IPS DF 6.9 (cell line): ENCODE measurements around the gene SLC29A1.
A peak's percentile ranks its signal among the peaks of the same experiment; 100 is the strongest.

Source experiments
- DNase-seq: peaks from one replicate; pipeline ENCODE4 v3.0.0-alpha.2; 2013; ENCODE audit warnings: low read depth, low spot score
- H3K27ac ChIP-seq: one replicate; pipeline ENCODE4 v1.5.1; 2013; ENCODE audit warnings: low read length, control low read depth
- H3K27me3 ChIP-seq: 2 replicates; pipeline ENCODE4 v1.6.1; 2013; ENCODE audit warnings: mild to moderate bottlenecking, low read length; ENCODE audit not compliant: control insufficient read depth, insufficient read depth
- H3K36me3 ChIP-seq: 2 replicates; pipeline ENCODE4 v1.6.1; 2013; ENCODE audit warnings: low read length; ENCODE audit not compliant: control insufficient read depth, insufficient read depth
- H3K4me1 ChIP-seq: 2 replicates; pipeline ENCODE4 v1.6.1; 2013; ENCODE audit warnings: low read length; ENCODE audit not compliant: control insufficient read depth, insufficient read depth
- H3K4me3 ChIP-seq: 2 replicates; pipeline ENCODE4 v1.5.1; 2013; ENCODE audit warnings: mild to moderate bottlenecking, low read length
- H3K9me3 ChIP-seq: 2 replicates; pipeline ENCODE4 v1.6.1; 2013; ENCODE audit warnings: low read length, inconsistent platforms; ENCODE audit not compliant: control insufficient read depth, insufficient read depth
- WGBS: extraction: QIAGEN DNeasy Blood & Tissue Kit; methylation state at CpG from one replicate; pipeline ENCODE4 v1.1.7; 2013; ENCODE audit warnings: mixed read lengths, missing lambda C conversion rate; ENCODE audit not compliant: insufficient read length, insufficient coverage; 5-methylcytosine and 5-hydroxymethylcytosine counted together

SLC29A1 gene

DNA sequence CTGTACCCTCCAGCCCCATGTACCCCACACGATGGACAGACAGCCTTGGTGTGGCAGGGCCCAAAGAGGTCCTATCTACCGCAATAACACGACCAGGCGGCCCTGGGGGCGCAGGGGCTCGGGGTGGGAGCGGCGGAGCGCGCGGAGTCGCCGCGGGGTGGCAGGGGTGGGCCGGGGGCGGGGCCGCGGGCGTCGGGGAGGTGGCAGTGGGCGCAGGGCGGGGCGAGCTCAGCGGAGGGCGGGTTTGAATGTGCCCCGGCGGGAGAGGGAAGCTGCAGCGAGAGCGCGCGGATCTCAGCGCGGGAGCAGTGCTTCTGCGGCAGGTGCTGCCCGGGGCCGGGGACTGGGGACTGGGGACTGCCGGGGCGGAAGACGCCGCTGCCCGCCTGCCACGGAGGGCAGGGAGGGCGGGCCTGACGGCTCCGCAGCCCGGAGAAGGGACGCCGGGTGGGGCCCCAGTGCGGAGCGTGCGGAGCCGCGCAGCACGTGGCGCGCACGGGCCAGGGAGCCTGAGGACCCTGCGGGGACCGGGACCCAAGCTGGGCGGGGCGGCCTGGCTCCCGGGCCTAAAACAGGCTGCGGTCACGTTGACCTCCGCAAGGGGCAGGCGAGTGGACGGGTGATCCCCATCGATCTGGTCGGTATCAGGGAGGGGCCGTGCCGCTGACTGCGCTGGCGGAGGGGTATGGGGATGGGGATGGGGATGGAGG lies at the start of gene SLC29A1:
Gene SLC29A1, plus strand, starts transcription at position 277 of the 710 bp plus-strand sequence. CDS start 3,719 bp downstream, outside the sequence.
- no peak within 1 kb of the TSS for H3K27ac ChIP-seq
- H3K4me1 ChIP-seq = peaks cover 17% of the 10 kb centered on the region
- no CpG with 5 or more reads among the region's 73 CpGs for WGBS
- no peak for DNase-seq
- H3K9me3 ChIP-seq = no peaks in the 10 kb centered on the region
- H3K27me3 ChIP-seq = no peaks in the 10 kb centered on the region
- peaks cover 3% of the 10 kb centered on the region; the same call in 1 of the 2 replicates for H3K36me3 ChIP-seq
- H3K4me3 ChIP-seq = peak within 1 kb of the TSS; percentile 78

DNA sequence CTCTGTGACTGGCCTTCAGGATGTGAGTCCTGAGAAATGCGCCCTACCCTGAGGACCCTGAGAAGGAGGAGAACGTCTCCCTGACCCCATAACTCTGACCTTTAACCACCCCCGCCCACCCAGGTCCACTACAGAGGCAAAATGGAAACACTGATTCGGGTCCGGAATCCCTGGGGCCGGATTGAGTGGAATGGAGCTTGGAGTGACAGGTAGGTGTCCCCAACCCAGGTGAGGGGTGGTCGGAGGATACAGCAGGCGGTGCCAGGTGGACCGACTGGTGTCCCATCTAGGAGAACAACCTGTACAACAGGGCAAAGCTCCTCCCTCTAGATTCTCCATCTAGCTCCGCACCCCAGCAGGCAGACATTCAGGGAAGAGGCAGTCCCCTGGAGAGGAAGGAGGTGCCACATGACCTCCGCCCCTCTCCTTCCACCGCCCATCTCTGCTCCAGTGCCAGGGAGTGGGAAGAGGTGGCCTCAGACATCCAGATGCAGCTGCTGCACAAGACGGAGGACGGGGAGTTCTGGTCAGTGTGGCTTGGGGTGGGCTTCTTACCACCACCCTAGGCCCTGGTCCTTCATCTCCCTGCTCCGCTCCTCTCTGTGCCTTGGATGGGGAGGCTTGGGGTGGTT lies 47.1 kb upstream of the SLC29A1 start:
- no peak overlapping the region for H3K27ac ChIP-seq
- H3K36me3 ChIP-seq = no peaks in the 10 kb centered on the region; the same call in 1 of the 2 replicates
- peaks cover 6% of the 10 kb centered on the region for H3K4me1 ChIP-seq
- no peaks in the 10 kb centered on the region for H3K27me3 ChIP-seq
- no peak overlapping the region for H3K4me3 ChIP-seq
- DNase-seq = no peak
- WGBS = no CpG with 5 or more reads among the region's 15 CpGs
- no peaks in the 10 kb centered on the region for H3K9me3 ChIP-seq

DNA sequence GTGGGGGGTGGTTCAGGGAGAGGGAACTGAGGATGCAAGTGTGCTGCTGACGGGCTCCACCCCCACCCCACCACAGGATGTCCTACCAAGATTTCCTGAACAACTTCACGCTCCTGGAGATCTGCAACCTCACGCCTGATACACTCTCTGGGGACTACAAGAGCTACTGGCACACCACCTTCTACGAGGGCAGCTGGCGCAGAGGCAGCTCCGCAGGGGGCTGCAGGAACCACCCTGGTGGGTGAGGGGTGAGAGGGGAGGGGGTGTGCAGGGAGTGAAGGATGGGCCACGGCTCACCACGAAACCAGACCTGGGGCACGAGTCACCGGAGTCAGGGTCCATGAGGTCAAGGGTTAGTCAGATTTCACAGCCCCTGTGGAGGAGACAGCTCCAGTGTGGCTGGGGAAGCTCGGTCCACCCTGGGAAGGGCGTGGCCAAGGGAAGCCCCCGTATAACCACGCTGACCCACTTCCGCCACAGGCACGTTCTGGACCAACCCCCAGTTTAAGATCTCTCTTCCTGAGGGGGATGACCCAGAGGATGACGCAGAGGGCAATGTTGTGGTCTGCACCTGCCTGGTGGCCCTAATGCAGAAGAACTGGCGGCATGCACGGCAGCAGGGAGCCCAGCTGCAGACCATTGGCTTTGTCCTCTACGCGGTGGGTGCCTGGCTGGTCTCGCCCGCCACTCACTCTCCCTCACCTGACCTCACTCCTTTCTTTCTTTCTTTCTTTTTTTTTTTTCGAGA lies 46.5 kb upstream of the SLC29A1 start:
- no CpG with 5 or more reads among the region's 24 CpGs for WGBS
- no peak for DNase-seq
- Histone ChIP-seq H3K27me3 (no peaks in the 10 kb centered on the region), H3K9me3 (no peaks in the 10 kb centered on the region), H3K36me3 (no peaks in the 10 kb centered on the region; the same call in 1 of the 2 replicates), H3K4me1 (peaks cover 6% of the 10 kb centered on the region), H3K4me3 (no peak overlapping the region), H3K27ac (no peak overlapping the region)

DNA sequence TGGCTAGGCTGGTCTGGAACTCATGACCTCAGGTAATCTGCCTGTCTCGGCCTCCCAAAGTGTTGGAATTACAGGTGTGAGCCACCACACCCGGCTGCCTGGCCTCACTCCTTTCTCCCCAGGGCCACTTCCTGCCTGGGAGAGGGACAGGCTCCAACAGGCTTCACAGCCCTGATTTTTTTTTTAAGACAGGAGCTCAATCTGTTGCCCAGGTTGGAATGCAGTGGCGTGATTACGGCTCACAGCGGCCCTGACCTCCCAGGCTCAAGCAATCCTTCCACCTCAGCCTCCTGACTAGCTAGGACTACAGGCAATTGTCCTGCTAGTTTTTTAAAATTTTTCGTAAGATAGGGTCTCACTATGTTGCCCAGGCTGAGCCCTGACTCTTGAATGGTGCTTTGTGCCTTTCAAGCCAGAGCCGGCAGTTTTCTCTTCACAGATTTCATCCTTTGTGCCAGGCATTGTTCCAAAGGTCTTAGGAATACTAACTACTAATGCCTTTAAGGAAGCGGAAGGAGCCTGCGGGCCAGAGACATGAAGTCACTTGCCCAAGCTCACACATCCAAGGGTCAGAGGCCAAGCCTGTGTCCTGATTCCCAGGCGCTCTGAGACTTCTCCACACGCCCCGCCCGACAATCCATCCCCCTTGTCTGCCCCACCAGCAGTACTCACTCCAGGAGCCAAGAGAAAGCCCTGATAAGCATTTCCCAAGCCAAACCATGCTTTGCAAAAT lies 45.5 kb upstream of the SLC29A1 start:
- no peaks in the 10 kb centered on the region for H3K27me3 ChIP-seq
- H3K4me3 ChIP-seq = no peak overlapping the region
- DNase-seq = no peak
- H3K9me3 ChIP-seq = no peaks in the 10 kb centered on the region
- no peaks in the 10 kb centered on the region; the same call in 1 of the 2 replicates for H3K36me3 ChIP-seq
- no CpG with 5 or more reads among the region's 13 CpGs for WGBS
- H3K4me1 ChIP-seq = peaks cover 5% of the 10 kb centered on the region
- no peak overlapping the region for H3K27ac ChIP-seq

DNA sequence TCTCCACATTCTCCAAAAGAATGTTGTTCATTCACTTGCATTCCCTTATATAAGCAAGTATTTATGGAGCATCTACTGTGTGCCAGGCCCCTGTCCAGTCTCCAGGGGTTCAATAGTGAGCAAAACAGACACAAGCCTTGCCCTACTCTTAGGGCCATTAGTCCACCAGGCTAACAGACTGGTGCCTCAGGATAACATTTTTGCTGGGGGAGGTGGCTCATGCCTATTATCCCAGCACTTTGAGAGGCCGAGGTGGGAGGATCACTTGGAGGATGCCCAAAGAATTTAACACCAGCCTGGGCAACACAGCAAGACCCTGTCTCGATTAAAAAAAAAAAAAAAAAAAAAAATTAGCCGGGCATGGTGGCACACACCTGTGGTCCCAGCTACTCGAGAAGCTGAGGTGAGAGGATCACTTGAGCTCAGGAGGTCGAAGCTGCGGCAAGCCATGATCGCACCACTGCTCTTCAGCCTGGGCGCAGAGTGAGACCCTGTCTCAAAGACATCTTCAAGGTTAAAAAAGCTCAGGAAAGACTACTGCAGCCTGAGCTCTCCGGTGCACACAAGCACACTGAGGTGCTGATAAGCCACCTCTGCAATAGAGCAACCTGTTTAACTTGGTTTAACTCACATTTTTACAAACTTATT lies 44.8 kb upstream of the SLC29A1 start:
- H3K27me3 ChIP-seq = no peaks in the 10 kb centered on the region
- H3K27ac ChIP-seq = no peak overlapping the region
- H3K36me3 ChIP-seq = no peaks in the 10 kb centered on the region; the same call in 1 of the 2 replicates
- no CpG with 5 or more reads among the region's 9 CpGs for WGBS
- no peak overlapping the region for H3K4me3 ChIP-seq
- DNase-seq = no peak
- H3K9me3 ChIP-seq = no peaks in the 10 kb centered on the region
- peaks cover 4% of the 10 kb centered on the region; the same call in 1 of the 2 replicates for H3K4me1 ChIP-seq

DNA sequence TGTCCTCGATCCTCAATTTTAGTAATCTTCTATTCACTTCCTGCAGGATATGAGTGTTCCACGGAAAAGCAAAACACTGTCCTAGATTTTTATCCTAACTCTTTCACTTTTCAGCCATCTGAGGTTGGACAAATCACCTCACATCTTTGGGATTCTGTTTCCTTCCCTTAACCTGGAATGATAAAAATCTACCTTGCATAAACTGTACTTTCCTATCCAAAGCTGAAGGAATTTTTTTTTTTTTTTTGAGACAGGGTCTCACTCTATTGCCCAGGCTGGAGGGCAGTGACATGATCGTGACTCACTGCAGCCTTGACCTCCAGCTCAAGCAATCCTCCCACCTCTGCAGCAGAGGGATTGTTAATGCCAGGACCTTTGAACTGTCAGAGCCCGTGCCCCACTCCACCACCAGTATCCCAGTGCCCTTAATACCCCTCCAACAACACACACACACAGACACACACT lies 44.3 kb upstream of the SLC29A1 start:
- no CpG with 5 or more reads among the region's 4 CpGs for WGBS

DNA sequence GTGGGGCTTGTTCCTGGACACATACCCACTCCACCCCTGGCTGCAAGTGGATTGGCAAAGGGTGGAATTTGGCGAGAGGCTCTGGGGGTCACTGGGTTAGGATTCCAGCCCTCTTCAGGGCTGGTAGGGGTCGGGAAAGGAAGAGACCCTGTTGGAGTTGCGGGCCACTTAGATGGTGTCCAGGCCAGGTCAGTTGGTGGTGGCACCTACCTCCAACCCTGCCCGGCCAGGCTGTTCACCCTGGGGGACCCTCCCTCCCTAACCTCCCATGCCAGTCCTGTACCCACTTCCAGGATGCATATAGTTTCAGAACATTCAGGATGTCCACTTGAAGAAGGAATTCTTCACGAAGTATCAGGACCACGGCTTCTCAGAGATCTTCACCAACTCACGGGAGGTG lies 43.7 kb upstream of the SLC29A1 start:
- no CpG with 5 or more reads among the region's 7 CpGs for WGBS
- H3K4me1 ChIP-seq = peaks cover 5% of the 10 kb centered on the region; the same call in 1 of the 2 replicates
- H3K27me3 ChIP-seq = no peaks in the 10 kb centered on the region
- no peak overlapping the region for H3K4me3 ChIP-seq
- no peak for DNase-seq
- no peaks in the 10 kb centered on the region; the same call in 1 of the 2 replicates for H3K36me3 ChIP-seq
- no peak overlapping the region for H3K27ac ChIP-seq
- H3K9me3 ChIP-seq = no peaks in the 10 kb centered on the region

More for the DNA sequence above, 44.3 kb upstream of the SLC29A1 start:
- peaks cover 5% of the 10 kb centered on the region; the same call in 1 of the 2 replicates for H3K4me1 ChIP-seq
- H3K9me3 ChIP-seq = no peaks in the 10 kb centered on the region
- H3K4me3 ChIP-seq = no peak overlapping the region
- H3K27ac ChIP-seq = no peak overlapping the region
- no peaks in the 10 kb centered on the region; the same call in 1 of the 2 replicates for H3K36me3 ChIP-seq
- no peaks in the 10 kb centered on the region for H3K27me3 ChIP-seq
- DNase-seq = no peak

DNA sequence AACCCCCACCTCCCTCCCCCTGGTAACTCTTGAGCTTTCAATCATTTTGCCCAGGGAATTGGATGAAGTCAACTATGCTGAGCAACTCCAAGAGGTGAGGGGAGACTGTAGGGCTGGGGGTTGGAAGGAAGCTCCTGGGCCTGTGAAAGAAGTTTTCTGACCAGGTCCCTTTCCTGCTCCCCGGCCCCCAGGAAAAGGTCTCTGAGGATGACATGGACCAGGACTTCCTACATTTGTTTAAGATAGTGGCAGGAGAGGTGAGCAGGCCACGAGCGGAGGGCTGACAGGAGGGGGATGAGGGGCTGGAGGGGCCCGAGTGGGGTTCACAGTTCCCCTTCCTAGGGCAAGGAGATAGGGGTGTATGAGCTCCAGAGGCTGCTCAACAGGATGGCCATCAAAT lies 43.0 kb upstream of the SLC29A1 start:
- WGBS = no CpG with 5 or more reads among the region's 4 CpGs
- no peaks in the 10 kb centered on the region for H3K27me3 ChIP-seq
- no peak for DNase-seq
- H3K9me3 ChIP-seq = no peaks in the 10 kb centered on the region
- peaks cover 5% of the 10 kb centered on the region; the same call in 1 of the 2 replicates for H3K4me1 ChIP-seq
- no peak overlapping the region for H3K4me3 ChIP-seq
- no peak overlapping the region for H3K27ac ChIP-seq
- no peaks in the 10 kb centered on the region; the same call in 1 of the 2 replicates for H3K36me3 ChIP-seq

DNA sequence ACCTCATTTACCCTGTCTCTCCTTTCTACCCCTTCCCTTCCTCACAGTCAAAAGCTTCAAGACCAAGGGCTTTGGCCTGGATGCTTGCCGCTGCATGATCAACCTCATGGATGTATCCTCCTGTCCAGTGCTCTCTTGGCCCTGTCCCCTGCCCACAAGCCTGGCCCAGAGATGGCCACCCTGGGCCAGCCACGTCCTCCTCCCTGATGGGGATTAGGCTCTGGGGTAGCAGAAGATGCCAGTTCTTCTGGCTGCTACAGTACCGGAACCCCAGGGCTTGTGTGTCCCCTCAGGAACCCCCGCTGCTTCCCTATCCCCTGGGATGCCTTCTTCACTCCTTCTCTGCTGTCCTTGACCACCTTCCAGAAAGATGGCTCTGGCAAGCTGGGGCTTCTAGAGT lies 42.5 kb upstream of the SLC29A1 start:
- no CpG with 5 or more reads among the region's 4 CpGs for WGBS
- H3K4me3 ChIP-seq = no peak overlapping the region
- H3K36me3 ChIP-seq = no peaks in the 10 kb centered on the region; the same call in 1 of the 2 replicates
- DNase-seq = no peak
- H3K27ac ChIP-seq = no peak overlapping the region
- H3K27me3 ChIP-seq = no peaks in the 10 kb centered on the region
- peaks cover 5% of the 10 kb centered on the region; the same call in 1 of the 2 replicates for H3K4me1 ChIP-seq
- H3K9me3 ChIP-seq = no peaks in the 10 kb centered on the region
